HG03565 (cell line): Measurements from ENCODE around the gene DPP3.

Experiments used
- ATAC-seq: cut with Tn5 transposase; IDR thresholded peaks from one replicate; pipeline ENCODE4 v1.9.1; 2021; ENCODE audit warnings: mild to moderate bottlenecking, moderate library complexity; ENCODE audit not compliant: unreplicated experiment

Gene DPP3

GRCh38 chr11:66555416-66555815, 75.2 kb downstream of the DPP3 start:
- no peak for ATAC-seq

GRCh38 chr11:66556086-66556485, 75.9 kb downstream of the DPP3 start:
- ATAC-seq = no peak

- no peak for ATAC-seq
Observed at GRCh38 chr11:66557733-66558326, 77.6 kb downstream of the DPP3 start.
